ENCODE measurements around the gene NTMT1. TPM values are rescaled to one million over a fixed set of nuclear protein-coding genes. Genes with fewer than 3 reads are reported as not detected.

The NTMT1 gene
- total RNA-seq, 1 donor from 2014 or later: 49.5 TPM

GRCh38 chr9:129669141-129669718, 43.3 kb downstream of the NTMT1 start:
- intact Hi-C loops (cut with DNase I): no loop called here
- no peak for DNase-seq (ENCODE audit: low spot score)

GRCh38 chr9:129669946-129670345, 44.0 kb downstream of the NTMT1 start:
- intact Hi-C loops (cut with DNase I): no loop called here
- no peak for DNase-seq (ENCODE audit: low spot score)

- intact Hi-C loops (cut with DNase I): no loop called here
- no peak for DNase-seq (ENCODE audit: low spot score)
Measured at GRCh38 chr9:129671065-129671464, 45.1 kb downstream of the NTMT1 start.

DNA sequence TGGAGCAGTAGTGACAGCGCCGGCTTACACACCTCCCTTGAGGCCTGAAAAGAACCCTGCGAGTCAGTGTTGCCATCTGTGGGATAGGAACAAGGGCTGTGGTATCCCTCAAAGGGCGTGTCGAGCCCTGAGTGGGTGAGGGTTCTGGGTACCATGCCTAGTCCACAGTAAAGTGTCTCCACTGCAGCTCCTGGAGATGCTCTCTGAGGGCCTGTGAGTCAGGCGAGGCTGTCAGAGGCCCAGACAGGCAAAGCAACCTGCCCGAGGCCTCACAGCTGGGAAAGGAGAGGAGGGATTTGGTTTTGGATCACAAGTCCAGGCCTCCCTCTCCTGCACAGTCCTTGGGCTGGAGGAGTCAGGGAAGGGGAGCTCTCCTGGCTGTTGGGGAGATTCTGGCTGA, 45.6 kb downstream of the NTMT1 start:
- intact Hi-C loops (cut with DNase I): no loop called here
- no peak for DNase-seq (ENCODE audit: low spot score)

GRCh38 chr9:129672702-129673101, 46.7 kb downstream of the NTMT1 start:
- DNase-seq (ENCODE audit: low spot score): no peak
- intact Hi-C loops (cut with DNase I): no loop called here

DNA sequence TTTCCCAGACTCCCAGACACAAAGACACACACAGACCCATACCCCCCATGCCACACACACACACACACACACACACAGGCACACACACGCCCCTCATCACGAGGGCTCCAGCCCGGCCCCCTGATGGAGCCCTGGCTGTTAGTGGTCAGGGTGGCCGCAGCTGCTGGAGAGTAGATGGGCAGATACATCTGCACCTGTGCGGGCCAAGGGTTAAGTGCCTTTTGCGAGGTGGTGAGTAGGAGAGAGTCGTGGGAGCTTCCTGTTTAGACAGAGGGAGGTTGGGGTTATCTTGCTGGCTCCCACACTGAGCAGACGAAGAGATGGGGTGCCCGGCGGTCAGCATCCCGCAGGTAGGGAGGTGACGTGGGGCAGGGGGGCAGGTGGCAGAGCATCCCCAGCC, 47.6 kb downstream of the NTMT1 start:
- intact Hi-C loops (cut with DNase I): no loop called here
- DNase-seq (ENCODE audit: low spot score): no peak

DNA sequence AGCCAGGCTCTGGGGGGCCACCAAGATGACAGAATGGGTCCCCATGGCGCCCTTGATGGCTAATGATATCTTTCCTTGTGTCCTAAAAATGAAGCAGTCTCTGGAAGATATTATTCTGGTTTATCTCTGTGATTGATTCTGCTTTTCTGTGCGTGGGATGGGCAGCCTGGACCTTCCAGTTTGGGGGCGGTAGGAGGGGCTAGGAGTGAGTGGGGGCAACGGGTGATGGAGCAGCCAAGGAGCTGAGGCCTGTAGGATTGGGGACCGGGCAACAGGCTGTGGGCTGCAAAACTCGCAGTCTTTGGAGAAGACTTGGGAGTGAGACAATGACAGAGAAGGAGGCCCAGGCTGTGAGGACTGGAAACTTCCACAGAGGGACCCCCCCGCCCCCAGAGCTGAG, 48.3 kb downstream of the NTMT1 start:
- DNase-seq (ENCODE audit: low spot score): no peak
- intact Hi-C loops (cut with DNase I): no loop called here

DNA sequence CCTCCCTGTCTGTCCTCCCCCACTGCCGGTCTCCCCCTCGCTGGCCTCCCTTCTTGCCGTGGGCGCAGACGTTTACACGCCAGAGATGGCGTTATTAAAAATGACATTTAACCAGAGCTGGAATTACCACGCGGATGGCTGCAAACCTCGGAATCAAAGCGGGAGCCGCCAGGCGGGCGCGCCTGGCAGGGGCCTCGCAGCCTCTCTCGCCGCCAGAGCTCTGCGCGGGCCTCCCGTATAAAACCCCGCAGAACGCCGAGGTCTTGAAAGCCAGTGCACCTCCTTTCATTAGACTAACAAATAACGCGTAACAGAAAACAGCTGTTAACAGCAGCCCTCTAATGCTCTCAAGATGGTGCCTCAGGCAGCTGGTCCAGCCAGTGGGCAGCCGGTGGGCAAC, 49.7 kb downstream of the NTMT1 start:
- intact Hi-C loops (cut with DNase I): no loop called here
- no peak for DNase-seq (ENCODE audit: low spot score)

- intact Hi-C loops (cut with DNase I): no loop called here
- DNase-seq (ENCODE audit: low spot score): no peak
Measured at GRCh38 chr9:129676287-129676686, 50.3 kb downstream of the NTMT1 start.

DNA sequence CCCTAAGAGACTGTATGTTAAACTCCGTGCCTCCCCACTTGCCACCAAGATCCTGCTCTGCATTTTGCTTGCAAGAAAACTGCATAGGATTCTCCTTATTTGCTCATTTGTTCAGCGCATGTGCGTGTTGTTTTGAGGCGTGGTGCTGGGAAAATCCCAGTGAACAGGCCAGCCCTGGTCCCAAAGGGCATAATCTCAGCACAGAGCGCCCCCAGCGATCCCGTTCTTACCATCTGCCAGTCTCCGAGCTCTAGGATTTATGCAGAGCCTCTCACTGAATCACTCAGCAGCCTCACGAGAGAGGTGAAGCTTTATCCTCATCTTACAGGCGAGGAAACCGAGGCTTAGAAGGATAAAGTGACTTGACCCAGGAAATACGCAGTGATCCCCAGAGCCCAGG, 51.0 kb downstream of the NTMT1 start:
- no peak for DNase-seq (ENCODE audit: low spot score)
- intact Hi-C loops (cut with DNase I): no loop called here

- intact Hi-C loops (cut with DNase I): no loop called here
- DNase-seq (ENCODE audit: low spot score): no peak
Measured at GRCh38 chr9:129677456-129677855, 51.5 kb downstream of the NTMT1 start.

- DNase-seq (ENCODE audit: low spot score): no peak
- intact Hi-C loops (cut with DNase I): no loop called here
Measured at GRCh38 chr9:129678844-129679243, 52.9 kb downstream of the NTMT1 start.

GRCh38 chr9:129679537-129679936, 53.6 kb downstream of the NTMT1 start:
- intact Hi-C loops (cut with DNase I): no loop called here
- no peak for DNase-seq (ENCODE audit: low spot score)

DNA sequence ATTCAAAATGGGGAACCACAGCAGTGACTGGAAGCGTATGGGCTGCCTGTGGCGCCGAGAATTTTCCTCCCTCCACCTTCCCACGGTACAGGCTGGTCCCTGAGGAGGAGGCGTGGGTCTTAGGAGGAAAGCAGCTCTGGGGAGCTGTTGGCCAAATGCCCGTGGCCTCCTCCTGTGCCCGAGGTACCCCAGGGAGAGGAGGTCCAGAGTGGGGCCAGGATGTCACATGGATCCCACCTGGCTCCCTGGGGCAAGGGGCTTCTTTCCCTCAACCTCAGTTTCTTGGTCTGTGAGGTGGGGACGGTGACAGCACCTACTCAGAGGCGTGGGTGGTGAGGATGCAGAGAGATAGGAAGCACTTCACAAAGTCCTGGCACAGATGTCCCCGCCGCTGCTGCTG, 56.0 kb downstream of the NTMT1 start:
- intact Hi-C loops (cut with DNase I): no loop called here

DNA sequence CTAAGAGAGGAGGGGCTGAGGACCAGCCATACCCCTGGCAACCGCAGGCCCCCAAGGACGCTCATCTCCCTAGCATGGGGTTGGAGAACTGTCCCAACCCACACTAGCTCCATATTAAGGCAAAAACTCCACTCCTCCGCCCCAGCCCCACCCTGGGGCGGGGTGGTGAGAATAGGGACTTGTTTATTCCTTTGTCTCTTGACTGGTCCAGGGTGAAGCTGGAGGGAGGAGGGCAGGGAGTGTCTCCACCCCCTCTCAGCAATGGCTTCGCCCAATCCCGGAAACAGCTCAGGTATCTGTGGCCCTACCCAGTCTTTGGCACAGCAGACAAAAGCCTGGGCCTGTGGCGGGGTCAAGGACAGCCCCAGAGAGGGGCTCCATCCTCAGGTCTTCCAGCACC, 56.4 kb downstream of the NTMT1 start:
- intact Hi-C loops (cut with DNase I): no loop called here
- DNase-seq (ENCODE audit: low spot score): no peak

More for the DNA sequence above, 56.0 kb downstream of the NTMT1 start:
- DNase-seq (ENCODE audit: low spot score): no peak

DNA sequence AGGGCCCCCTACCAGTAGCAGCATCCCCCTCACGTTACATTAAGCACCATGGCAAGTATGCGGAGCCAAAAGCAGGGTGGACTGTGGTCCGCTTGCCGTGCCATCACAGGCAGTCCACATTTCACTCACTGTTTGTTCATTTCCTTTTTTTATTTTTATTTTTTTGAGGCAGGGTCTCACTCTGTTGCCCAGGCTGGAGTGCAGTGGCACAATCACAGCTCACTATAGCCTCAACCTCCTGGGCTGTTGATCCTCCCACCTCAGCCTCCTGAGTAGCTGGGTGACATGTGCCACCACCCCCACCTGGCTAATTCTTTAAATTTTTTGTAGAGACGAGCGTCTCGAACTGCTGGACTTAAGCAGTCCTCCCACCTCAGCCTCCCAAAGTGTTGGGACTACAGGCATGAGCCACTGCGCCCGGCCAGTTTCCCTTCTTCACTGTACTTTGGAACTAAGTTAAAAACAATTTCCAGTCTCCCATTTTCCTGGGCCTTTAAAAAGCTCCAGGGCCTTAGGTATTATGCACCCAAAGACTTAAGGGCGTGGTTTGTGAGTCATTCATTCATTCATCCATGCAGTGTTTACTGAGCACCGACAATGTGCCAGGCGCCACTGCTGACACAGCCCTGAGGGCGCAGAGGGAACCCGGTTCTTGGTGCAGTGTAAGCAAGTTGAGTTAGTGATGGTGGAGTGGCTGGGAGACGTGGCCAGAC, 59.4 kb downstream of the NTMT1 start:
- DNase-seq (ENCODE audit: low spot score): peak; percentile 43
- intact Hi-C loops (cut with DNase I): no loop called here

Other genes starting within 250 kb of the NTMT1 start
- gene C9orf50, start 5.1 kb upstream of the NTMT1 start, total RNA-seq: 0.22 TPM
- gene ASB6, start 16.0 kb downstream of the NTMT1 start, total RNA-seq: 10.2 TPM
- 4.4 TPM for gene PRRX2, start 39.5 kb downstream of the NTMT1 start, total RNA-seq
- gene PTGES, start 126.9 kb downstream of the NTMT1 start, total RNA-seq: 1.1 TPM
- 10.1 TPM for gene TOR1B, start 177.0 kb downstream of the NTMT1 start, total RNA-seq
- gene TOR1A, start 198.0 kb downstream of the NTMT1 start, total RNA-seq: 14.0 TPM
- 30.7 TPM for gene C9orf78, start 209.1 kb downstream of the NTMT1 start, total RNA-seq
- gene USP20, start 209.3 kb downstream of the NTMT1 start, total RNA-seq: 16.0 TPM

Measured in cardiac septum (tissue), 1 donor.